Suprapubic skin (tissue), 4 donors: Measurements from ENCODE around the gene ASB18. TPM values are rescaled to one million over a fixed set of nuclear protein-coding genes. Genes with fewer than 3 reads are reported as not detected.
"Not testable (repeated sequence)": the region's sequence is repeated elsewhere in the genome, so short reads cannot be mapped to it uniquely, and the experiment has no call there.

ENCODE experiments used
- DNase-seq, 2 donors: peaks; one replicate each; pipeline ENCODE4 v3.0.0-alpha.2; 2019; ENCODE audit warnings: low spot score in 2 of 2
- H3K27ac ChIP-seq: fragments of 200-600 bp; sonication (generic); one replicate; pipeline ENCODE4 v1.5.1; 2019
- H3K27me3 ChIP-seq: fragments of 200-600 bp; sonication (generic); one replicate; pipeline ENCODE4 v1.5.1; 2019
- H3K36me3 ChIP-seq: fragments of 200-600 bp; sonication (generic); one replicate; pipeline ENCODE4 v1.5.1; 2019
- H3K4me1 ChIP-seq: fragments of 200-600 bp; sonication (generic); one replicate; pipeline ENCODE4 v1.5.1; 2019
- H3K4me3 ChIP-seq: fragments of 200-600 bp; sonication (generic); one replicate; pipeline ENCODE4 v1.5.1; 2019; ENCODE audit warnings: mild to moderate bottlenecking
- H3K9me3 ChIP-seq: fragments of 200-600 bp; sonication (generic); one replicate; pipeline ENCODE4 v1.5.1; 2019
- EP300 ChIP-seq: sonication (generic); formaldehyde crosslinking; IDR thresholded peaks from one replicate; pipeline ENCODE4 v1.6.1; 2017; ENCODE audit warnings: antibody characterized with exemption
- POLR2A ChIP-seq, 2 donors: fragments of 450-650 bp; IDR thresholded peaks; one replicate each; pipeline ENCODE4 v1.6.1; 2017; ENCODE audit warnings: antibody characterized with exemption in 2 of 2, mild to moderate bottlenecking in 2 of 2, moderate library complexity in 2 of 2
- POLR2AphosphoS5 ChIP-seq, 3 donors: sonication (generic); formaldehyde crosslinking; IDR thresholded peaks; one replicate each; pipeline ENCODE4 v1.6.1; 2017; ENCODE audit warnings: antibody characterized with exemption in 3 of 3
- WGBS: methylation state at CpG from one replicate; pipeline ENCODE4 v1.1.5; 2018; 5-methylcytosine and 5-hydroxymethylcytosine counted together
- total RNA-seq, 4 donors: library from RNA; depleted of rRNA; stranded (reverse); fragments of >200 nt; gene quantifications; one replicate each; pipeline ENCODE4 v1.1.0, GENCODE V29; 2016
- TF ChIP-seq, protein P1 (sequence below), 2 donors: fragments of 200-600 bp in 1 of 2; fragments of 450-650 bp in 1 of 2; sonication (generic) in 1 of 2; IDR thresholded peaks; one replicate each; pipeline ENCODE4 v1.5.1; 2016 to 2019; ENCODE audit warnings: antibody characterized with exemption in 2 of 2, mild to moderate bottlenecking in 1 of 2, moderate library complexity in 1 of 2

The ASB18 gene
- total RNA-seq, 4 donors from 2014 or later, result 0.13 TPM; not detected in 3

DNA sequence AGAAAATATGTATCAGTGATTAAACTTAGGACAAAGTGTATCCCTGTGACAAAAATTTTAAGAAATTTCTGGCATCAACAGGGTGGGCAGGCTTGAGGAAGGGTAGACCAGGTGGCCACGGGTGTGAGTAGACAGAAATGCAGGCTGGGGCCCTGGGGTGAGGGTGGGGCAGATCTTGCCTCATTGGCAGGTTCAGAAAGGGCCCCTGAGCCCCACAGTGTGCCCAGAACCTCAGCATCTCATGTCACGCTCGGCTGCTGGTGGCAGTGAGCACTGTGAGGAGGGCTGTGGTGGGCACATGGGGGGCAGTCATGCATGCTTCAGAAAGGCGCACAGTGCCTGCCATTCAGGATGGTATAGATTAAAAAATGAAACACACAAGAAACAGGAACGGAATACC is 7.6 kb upstream of the ASB18 start:
- DNase-seq, result no peak
- Histone ChIP-seq H3K9me3 (peaks cover 4% of the 10 kb centered on the region), H3K27ac (no peak overlapping the region), H3K27me3 (peaks cover 7% of the 10 kb centered on the region), H3K36me3 (no peaks in the 10 kb centered on the region), H3K4me3 (no peak overlapping the region), H3K4me1 (no peaks in the 10 kb centered on the region)
- TF ChIP-seq POLR2A (IDR thresholded peaks at IDR 0.05) (no peak), POLR2AphosphoS5 (IDR thresholded peaks at IDR 0.05) (no peak), EP300 (no peak)
- TF ChIP-seq, protein P1, sequence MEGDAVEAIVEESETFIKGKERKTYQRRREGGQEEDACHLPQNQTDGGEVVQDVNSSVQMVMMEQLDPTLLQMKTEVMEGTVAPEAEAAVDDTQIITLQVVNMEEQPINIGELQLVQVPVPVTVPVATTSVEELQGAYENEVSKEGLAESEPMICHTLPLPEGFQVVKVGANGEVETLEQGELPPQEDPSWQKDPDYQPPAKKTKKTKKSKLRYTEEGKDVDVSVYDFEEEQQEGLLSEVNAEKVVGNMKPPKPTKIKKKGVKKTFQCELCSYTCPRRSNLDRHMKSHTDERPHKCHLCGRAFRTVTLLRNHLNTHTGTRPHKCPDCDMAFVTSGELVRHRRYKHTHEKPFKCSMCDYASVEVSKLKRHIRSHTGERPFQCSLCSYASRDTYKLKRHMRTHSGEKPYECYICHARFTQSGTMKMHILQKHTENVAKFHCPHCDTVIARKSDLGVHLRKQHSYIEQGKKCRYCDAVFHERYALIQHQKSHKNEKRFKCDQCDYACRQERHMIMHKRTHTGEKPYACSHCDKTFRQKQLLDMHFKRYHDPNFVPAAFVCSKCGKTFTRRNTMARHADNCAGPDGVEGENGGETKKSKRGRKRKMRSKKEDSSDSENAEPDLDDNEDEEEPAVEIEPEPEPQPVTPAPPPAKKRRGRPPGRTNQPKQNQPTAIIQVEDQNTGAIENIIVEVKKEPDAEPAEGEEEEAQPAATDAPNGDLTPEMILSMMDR (IDR thresholded peaks at IDR 0.05), result no peak
- WGBS, result 88% methylated on average over 5 of the region's 5 CpGs

DNA sequence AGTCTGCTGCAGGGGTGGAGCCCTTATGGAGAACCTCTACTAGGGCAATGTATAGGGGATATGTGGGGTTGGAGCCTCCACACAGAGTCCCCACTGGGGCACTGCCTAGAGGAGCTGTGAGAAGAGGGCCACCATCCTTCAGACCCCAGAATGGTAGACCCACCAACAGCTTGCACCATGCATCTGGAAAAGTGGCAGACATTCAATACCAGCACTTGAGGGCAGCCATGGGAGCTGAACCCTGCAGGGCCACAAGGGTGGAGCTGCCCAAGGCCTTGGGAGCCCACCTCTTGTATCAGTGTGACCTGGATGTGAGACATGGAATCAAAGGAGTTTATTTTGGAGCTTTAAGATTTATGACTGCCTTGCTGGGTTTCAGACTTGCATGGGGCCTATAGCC is 5.7 kb upstream of the ASB18 start:
- not testable (repeated sequence) for H3K27ac ChIP-seq, H3K9me3 ChIP-seq, H3K4me1 ChIP-seq, DNase-seq, H3K36me3 ChIP-seq, H3K27me3 ChIP-seq, H3K4me3 ChIP-seq

DNA sequence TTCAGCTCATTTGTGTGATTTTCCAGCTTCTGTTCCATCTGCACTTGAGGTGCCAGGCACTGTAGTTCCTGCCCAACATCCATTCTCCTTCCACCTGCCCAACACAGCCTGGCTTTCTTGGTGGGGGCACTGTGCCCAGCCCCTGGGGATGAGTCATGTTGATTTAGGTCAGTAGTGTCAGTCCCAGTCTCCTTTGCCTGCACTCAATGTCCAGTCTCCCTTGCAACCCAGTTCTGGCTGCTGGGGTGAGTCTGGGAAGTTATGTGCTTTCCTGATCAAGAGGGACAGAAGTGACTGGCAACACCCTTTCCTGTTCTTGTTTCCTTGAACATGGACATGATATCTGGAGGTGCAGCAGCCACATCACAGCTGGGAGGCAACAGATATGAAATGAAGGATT is 1.5 kb upstream of the ASB18 start:
- H3K36me3 ChIP-seq, result no peaks in the 10 kb centered on the region
- H3K27me3 ChIP-seq, result peaks cover 23% of the 10 kb centered on the region

DNA sequence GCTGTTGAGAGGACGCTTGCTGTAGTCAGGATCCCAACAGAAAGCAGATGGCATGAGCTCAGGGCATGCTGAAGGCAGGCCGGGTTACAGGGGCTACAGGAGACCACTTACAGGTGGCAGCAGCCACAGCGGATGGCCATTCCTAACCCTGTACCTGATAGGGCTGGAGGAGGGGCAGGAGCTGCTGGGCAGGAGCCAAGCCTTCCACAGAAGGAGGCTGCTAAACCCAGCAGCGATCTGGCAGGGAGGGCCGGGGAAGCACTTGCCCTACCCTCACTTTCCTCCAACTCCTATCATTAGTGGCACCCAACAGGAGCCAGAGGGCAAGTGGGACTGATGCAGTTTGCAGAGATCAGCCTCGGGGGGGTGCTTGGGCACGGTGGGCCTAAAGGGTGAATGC is 2.0 kb downstream of the ASB18 start:
- Histone ChIP-seq H3K36me3 (no peaks in the 10 kb centered on the region), H3K4me3 (no peak overlapping the region), H3K9me3 (no peaks in the 10 kb centered on the region), H3K27me3 (peaks cover 51% of the 10 kb centered on the region), H3K4me1 (no peaks in the 10 kb centered on the region), H3K27ac (no peak overlapping the region)
- no peak for DNase-seq
- 90% methylated on average over 7 of the region's 7 CpGs for WGBS
- TF ChIP-seq POLR2A (IDR thresholded peaks at IDR 0.05) (no peak), EP300 (no peak), POLR2AphosphoS5 (IDR thresholded peaks at IDR 0.05) (no peak)
- TF ChIP-seq, protein P1 (IDR thresholded peaks at IDR 0.05), result no peak

More for the DNA sequence above, 1.5 kb upstream of the ASB18 start:
- Histone ChIP-seq H3K4me3 (no peak overlapping the region), H3K4me1 (no peaks in the 10 kb centered on the region), H3K9me3 (peaks cover 4% of the 10 kb centered on the region), H3K27ac (no peak overlapping the region)
- TF ChIP-seq POLR2A (IDR thresholded peaks at IDR 0.05), result no peak
- TF ChIP-seq POLR2AphosphoS5 (IDR thresholded peaks at IDR 0.05), result no peak
- TF ChIP-seq, protein P1 (IDR thresholded peaks at IDR 0.05), result no peak
- TF ChIP-seq EP300, result no peak
- no peak for DNase-seq

DNA sequence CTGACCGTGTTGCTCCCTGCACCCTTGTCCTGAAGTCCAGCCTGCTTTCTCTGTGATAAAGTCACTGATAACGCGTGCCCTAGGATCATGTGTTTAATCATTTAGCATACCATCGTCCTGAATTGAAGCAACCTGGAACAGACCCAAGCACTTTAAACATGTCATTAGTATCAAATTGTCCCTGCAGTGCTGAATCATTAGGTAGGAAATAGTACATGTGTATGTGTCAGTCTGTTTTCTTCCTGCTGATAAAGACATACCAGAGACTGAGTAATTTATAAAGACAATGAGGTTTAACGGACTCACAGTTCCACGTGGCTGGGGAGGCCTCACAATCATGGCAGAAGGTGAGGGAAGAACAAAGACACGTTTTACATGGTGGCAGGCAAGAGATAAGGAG is 2.8 kb downstream of the ASB18 start:
- H3K9me3 ChIP-seq, result no peaks in the 10 kb centered on the region
- H3K27ac ChIP-seq, result no peak overlapping the region
- no peak overlapping the region for H3K4me3 ChIP-seq
- TF ChIP-seq POLR2AphosphoS5 (IDR thresholded peaks at IDR 0.05) (no peak), POLR2A (IDR thresholded peaks at IDR 0.05) (no peak), EP300 (no peak)
- TF ChIP-seq, protein P1 (IDR thresholded peaks at IDR 0.05), result no peak
- no peak for DNase-seq
- no peaks in the 10 kb centered on the region for H3K4me1 ChIP-seq
- no peaks in the 10 kb centered on the region for H3K36me3 ChIP-seq
- peaks cover 56% of the 10 kb centered on the region for H3K27me3 ChIP-seq
- WGBS, result 63% methylated on average over 7 of the region's 7 CpGs

DNA sequence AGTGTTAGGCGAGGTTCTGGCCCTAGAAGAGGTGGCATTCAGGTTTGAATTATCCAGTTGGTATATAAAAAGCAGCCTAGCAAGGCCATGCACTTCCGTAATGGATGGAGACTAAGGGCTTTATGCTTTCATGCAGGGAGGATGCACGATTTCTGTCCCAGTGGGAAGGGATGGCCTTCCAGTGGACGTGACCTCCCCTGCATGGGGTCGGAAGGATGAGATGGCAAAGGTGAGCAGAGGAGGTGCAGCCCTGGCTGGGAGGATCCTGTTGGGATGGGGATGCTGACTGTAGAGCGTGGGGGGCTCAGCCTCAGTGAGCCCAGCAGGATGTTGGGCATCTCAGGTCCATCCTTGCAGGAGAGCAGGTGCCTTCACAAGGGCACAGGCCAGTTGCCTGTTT is 4.8 kb downstream of the ASB18 start:
- WGBS, result 78% methylated on average over 6 of the region's 6 CpGs

More for the DNA sequence above, 4.8 kb downstream of the ASB18 start:
- Histone ChIP-seq H3K27me3 (peaks cover 61% of the 10 kb centered on the region), H3K36me3 (no peaks in the 10 kb centered on the region), H3K4me3 (no peak overlapping the region), H3K4me1 (no peaks in the 10 kb centered on the region), H3K27ac (no peak overlapping the region), H3K9me3 (no peaks in the 10 kb centered on the region)
- TF ChIP-seq, protein P1 (IDR thresholded peaks at IDR 0.05), result no peak
- TF ChIP-seq EP300, result no peak
- TF ChIP-seq POLR2A (IDR thresholded peaks at IDR 0.05), result no peak
- TF ChIP-seq POLR2AphosphoS5 (IDR thresholded peaks at IDR 0.05), result no peak
- no peak for DNase-seq
